ENCODE data around the gene TMEM39B.
"Not testable (repeated sequence)": the region's sequence is repeated elsewhere in the genome, so short reads cannot be mapped to it uniquely, and the experiment has no call there.

Gene TMEM39B

GRCh38 chr1:32113436-32113835 lies 40.7 kb downstream of the TMEM39B start:
- not testable (repeated sequence) for DNase-seq (ENCODE audit: low read depth)

DNA sequence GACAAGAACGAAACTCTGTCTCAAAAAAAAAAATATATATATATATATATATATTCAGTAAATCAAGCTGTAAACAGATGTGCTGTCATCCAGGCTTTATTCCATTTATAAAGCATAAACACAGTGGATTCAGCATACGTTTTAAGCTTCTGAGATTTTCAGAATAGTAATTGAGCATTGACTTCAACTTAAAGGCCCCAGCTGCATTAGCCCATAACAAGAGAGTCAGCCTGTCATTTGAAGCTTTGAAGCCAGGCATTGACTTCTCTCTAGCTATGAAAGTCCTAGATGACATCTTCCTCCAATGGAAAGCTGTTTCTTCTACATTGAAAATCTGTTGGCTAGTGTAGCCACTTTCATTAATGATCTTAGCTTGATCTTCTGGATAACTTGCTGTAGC lies 41.7 kb downstream of the TMEM39B start:
- no peak for DNase-seq (ENCODE audit: low read depth)

DNA sequence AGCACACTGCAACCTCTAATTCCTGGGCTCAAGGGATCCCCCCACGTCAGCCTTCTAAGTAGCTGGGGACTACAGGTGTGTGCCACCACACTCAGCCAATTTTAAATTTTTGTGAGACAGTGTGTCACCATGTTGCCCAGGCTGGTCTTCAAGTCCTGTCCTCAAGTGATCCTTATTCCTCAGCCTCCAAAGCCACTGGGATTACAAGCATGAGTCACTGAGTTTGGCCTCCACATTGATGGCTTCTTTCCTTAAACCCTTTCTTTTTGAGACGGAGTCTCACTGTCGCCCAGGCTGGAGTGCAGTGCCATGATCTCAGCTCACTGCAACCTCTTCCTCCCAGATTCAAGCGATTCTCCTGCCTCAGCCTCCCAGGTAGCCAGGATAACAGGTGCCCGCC lies 42.8 kb downstream of the TMEM39B start:
- DNase-seq (ENCODE audit: low read depth): no peak

DNA sequence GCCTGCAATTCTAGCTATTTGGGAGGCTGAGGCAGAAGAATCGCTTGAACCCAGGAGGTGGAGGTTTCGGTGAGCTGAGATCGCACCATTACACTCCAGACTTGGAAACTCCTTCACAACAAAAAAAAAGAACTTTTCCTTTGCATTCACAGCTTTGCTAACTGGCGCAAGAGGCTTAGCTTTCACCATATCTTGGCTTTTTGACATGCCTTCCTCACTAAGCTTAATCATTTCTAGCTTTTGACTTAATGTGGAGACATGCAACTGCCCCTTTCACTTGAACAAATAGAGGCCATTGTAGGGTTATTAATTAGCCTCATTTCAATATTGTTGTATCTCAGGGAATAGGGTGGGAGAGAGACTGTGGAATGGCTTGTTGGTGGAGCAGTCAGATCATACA lies 43.8 kb downstream of the TMEM39B start:
- no peak for DNase-seq (ENCODE audit: low read depth)

- DNase-seq (ENCODE audit: low read depth): no peak
Measured at GRCh38 chr1:32122151-32122550, 49.4 kb downstream of the TMEM39B start.

GRCh38 chr1:32123361-32123760 lies 50.6 kb downstream of the TMEM39B start:
- not testable (repeated sequence) for DNase-seq (ENCODE audit: low read depth)

- no peak for DNase-seq (ENCODE audit: low read depth)
Measured at GRCh38 chr1:32125313-32125712, 52.6 kb downstream of the TMEM39B start.

DNA sequence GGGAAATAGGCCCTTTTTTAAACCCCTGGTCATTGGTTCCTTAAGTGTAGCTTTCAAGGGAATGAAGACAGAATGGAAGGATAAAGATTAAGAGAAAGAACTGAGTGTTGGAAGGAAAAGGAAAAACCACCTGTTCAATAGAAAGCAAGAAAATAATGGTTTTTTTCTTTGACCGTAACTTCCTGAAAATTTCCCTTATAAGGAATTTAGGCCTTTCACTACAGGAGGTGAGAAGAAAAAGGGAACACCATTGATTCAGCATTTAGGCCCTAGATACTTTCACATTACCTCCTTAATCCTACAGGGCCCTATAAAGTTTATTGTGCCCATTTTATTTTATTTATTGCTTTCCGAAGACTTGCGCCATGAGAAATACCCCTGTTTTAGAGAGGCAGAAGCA lies 54.0 kb downstream of the TMEM39B start:
- no peak for DNase-seq (ENCODE audit: low read depth)

DNA sequence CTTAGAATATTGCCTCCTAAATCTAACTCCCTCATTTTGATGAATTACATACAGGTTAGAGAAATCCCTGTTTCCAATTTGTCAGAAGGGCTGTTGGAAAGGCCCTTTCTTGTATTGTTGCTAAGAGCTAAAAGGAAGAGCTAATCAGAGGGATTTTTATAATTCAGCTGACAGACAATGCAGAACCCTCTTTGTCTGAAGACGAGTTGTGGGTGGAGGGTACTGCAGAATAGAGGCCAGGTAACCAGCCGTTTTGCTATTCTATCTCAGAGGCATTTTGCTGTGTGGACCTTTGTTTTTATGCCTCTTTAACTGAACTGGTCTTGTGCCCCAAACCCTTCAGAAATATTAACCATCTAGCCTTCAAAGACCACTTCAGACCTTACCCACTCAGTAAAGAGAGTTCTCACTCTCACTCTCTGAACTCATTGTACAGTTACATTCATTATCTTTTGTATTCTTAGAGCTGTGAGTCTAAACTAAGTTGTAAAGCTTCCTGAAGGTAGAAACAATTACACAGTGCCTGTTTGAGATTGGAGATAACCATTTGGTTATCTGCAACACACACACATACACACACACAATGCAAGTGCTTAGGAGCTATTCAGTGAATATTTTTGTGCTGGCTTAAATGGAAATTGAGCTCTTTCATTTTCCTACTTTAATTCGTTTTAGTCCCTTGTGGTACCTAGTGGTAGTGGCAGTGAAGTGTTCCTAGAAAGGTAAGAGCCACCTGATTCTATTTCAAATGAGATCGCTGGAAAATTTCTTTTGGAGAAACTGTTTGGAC lies 54.9 kb downstream of the TMEM39B start:
- no peak for DNase-seq (ENCODE audit: low read depth)

DNA sequence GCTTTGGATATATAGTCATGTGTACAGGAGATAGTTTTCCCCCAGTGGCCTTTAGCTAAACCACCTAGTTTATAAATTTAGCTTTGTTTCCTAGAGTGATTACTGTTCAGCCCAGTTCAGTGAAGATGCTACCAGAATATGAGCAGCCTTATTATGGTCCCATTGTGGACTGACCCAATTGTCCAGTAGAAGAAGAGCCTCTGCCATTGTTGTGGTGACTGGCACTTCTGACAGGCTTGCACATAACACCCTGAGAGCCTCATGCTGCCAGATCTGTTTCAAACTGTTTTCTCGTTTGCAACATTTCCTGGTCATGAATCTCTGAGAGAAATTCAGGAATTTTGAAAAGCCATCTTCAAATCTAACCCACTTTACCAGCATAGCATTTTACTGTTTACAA lies 55.7 kb downstream of the TMEM39B start:
- DNase-seq (ENCODE audit: low read depth): no peak

DNA sequence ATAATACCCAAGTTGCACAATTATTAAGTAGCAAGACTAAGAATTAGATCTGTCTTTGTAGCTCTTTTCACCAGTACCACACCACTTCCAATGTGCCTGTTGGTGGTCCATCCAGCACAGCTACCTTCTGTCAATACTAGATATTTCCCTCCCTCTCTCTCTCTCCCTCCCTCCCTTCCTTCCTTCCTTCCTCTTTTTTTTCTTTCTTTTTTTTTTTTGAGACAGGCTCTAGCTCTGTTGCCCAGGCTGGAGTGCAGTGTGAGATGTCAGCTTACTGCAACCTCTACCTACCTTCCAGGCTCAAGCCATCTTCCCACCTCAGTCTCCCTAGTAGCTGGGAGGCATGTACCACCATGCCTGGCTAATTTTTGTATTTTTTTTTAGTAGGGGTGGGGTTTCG lies 56.2 kb downstream of the TMEM39B start:
- no peak for DNase-seq (ENCODE audit: low read depth)

DNA sequence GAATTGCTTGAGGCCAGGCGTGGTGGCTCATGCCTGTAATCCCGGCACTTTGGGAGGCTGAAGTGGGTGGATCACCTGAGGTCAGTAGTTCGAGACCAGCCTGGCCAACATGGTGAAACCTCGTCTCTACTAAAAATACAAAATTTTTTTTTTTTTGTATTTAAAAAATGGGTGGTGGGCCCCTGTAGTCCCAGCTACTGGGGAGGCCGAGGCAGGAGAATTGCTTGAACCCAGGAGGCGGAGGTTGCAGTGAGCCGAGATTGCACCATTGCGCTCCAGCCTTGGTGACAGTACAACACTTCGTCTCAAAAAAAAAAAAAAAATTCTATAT lies 61.2 kb downstream of the TMEM39B start:
- not testable (repeated sequence) for DNase-seq (ENCODE audit: low read depth)

DNA sequence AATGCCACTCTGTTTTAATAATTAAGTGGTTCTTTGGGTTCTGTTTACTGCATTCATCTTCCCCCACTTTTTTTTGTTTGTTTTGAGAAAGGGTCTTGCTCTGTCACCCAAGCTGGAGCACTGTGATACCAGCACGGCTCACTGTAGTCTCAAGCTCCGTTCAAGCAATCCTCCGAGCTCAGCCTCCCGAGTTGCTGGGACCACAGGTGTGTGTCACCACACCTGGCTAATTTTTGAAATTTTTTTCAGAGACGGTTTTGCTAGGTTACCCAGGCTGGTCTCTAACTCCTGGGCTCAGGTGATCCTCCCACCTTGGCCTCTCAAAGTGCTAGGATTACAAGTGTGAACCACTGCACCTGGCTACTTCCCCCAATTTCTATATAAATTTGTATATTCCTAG lies 64.4 kb downstream of the TMEM39B start:
- DNase-seq (ENCODE audit: low read depth): no peak

- DNase-seq (ENCODE audit: low read depth): no peak
Measured at GRCh38 chr1:32138965-32139364, 66.2 kb downstream of the TMEM39B start.

GRCh38 chr1:32142446-32143301 lies 69.9 kb downstream of the TMEM39B start:
- DNase-seq (ENCODE audit: low read depth): peak; percentile 46

DNA sequence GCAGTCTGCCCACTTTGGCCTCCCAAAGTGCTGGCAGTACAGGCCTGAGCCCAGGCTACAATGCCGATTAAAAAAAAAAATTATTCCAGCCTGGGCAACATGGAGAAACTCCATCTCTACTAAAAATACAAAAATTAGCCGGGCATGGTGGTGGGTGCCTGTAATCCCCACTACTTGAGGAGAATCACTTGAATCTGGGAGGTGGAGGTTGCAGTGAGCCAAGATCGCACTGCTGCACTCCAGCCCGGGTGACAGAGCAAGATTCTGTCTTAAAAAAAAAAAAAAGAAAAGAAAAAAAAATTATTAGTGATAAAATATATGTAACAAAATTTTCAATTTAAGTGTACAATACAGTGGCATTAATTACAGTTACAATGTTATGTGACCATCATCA lies 70.6 kb downstream of the TMEM39B start:
- DNase-seq (ENCODE audit: low read depth): not testable (repeated sequence)

GRCh38 chr1:32144033-32144432 lies 71.3 kb downstream of the TMEM39B start:
- no peak for DNase-seq (ENCODE audit: low read depth)

GRCh38 chr1:32147799-32148198 lies 75.1 kb downstream of the TMEM39B start:
- not testable (repeated sequence) for DNase-seq (ENCODE audit: low read depth)

DNA sequence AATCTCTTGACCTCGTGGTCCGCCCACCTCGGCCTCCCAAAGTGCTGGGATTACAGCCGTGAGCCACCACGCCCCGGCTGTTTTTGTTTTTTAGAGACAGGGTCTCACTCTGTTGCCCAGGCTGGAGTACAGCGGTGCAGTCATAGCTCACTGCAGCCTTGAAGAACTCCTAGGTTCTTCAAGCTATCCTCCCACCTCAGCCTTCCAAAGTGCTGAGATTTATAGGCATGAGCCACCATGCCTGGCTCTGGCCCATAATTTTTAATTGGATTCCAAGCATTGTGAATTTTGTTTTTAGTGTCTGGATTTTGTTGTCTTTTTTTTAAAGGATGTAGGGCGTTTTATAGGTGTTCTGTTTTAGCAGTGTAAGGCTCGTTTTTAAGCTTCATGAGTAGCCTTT lies 78.1 kb downstream of the TMEM39B start:
- DNase-seq (ENCODE audit: low read depth): no peak

DNA sequence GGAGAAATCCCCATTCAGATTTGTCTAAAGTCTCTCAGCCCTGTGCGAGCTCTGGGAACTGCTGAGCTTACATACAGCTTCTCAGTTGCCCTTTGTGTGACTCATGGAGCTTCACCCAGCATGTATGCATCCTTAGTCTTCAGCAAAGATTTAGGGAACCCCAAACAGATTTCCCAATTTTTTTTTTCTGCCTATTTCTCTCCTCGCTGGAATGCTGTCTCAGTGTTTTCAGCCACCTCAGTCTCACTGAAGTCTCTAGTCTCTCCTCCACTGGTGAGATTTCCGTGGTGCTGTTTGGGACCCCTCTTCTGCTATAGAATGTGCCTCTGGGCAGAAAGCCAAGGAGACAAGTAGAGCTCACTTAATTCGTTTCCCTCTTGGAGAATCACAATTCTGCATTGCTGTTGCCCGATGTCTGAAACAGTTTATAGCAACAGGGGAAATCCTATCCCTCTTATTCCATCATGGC lies 78.6 kb downstream of the TMEM39B start:
- no peak for DNase-seq (ENCODE audit: low read depth)
